ENCODE results near the gene CDH10.

The CDH10 gene

DNA sequence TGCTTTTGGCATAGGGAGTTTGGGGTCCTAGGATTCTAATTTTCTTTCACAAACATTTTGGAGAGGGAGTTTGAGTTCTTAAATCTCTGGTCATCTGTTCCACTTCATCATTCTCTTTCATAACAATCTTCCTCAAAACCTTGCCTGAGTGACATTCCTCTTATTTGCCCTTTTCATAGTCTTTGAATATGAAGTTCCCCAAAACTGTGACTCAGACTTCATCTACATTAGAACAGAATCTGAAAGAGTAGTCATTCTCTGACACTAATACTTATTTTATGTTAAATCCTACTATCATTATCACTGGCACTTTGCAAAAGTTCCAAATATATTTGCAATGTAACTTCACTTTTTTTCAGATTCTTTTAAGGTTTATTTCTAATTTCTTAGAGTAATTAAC is 163.8 kb downstream of the CDH10 start:
- DNase-seq (ENCODE audit: low spot score): no peak

DNA sequence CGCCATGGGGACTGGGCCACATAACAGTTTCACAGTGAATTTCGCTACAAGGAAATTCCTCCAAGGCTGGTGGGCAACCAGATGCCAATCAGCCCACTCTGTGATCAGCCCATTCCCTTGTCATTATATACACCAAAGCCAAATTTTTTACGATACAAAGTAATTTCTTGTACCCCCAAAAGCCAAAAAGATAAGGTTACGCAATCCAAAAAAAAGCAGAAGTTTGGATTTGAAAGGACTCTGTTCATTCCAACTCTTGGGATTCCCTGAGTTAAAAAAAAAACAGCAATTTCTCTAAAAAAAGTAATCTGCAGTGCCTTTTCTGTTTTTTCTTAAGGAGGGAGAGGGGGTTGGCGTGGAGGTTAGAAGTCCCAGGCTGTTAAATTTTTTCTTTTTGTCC is 166.8 kb downstream of the CDH10 start:
- DNase-seq (ENCODE audit: low spot score): no peak

DNA sequence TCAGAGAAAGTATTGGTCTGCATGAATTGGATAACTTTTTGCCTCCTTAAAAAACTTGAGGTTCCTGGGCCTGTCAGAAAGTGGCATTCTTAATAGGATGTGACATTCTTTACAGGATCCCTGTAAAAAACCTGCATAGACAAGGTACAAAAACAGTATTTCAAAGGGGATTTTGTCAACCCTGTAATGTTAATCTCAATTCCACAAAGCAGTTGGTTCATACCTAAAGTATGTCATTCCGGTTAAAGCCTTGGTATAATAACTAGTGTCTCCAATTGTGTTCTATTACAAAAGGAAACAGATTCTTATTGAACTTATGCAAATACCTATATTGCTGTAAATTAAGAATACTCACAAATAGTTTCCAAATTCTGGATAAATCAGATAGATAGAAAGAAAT is 169.7 kb downstream of the CDH10 start:
- no peak for DNase-seq (ENCODE audit: low spot score)

DNA sequence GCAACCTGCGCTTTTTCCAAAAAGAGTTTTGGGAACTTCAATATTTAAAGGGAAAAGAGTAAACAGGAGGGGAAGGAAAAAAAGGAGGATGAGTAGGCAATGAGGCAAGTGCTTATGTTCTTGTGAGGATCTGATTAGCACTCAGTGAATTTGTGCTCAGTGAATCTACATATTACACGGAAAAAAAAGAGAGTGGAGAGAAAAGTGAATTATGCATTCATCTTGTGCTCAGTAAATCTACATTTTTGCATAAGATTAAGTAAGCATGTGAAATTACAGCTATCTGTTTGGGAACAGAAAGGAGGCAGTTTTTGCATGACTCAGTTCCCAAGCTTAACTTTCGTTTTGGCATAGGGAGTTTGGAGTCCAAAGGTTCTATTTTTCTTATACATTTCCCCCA is 170.1 kb downstream of the CDH10 start:
- peak; percentile 7 for DNase-seq (ENCODE audit: low spot score)

GRCh38 chr5:24472518-24472917 is 172.3 kb downstream of the CDH10 start:
- DNase-seq (ENCODE audit: low spot score): no peak

GRCh38 chr5:24444414-24444813 is 200.4 kb downstream of the CDH10 start:
- DNase-seq (ENCODE audit: low spot score): no peak

DNA sequence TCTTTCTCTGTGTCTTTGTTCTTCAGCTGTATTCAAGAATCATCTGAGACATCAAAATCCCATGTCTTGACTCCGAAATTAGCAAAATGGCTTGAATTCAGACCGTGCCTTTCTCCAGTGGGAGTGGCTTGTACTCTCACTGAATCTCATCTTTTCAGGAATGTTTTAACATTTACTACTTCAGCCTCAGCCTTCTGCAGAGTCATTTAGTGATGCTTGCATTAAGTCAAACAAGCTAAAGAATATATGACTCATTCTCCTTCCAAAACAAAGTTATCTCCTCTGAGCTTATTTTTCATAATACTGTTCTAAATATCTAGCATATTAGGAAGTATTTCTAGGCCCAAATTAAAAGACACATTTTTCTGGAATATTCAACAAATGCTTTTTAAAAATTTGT is 205.3 kb downstream of the CDH10 start:
- no peak for DNase-seq (ENCODE audit: low spot score)

Data from RKO (cell line).